Stromal cell of bone marrow (primary cell): ENCODE results near the gene RNASEH2C.
"Not testable (repeated sequence)": the region's sequence is repeated elsewhere in the genome, so short reads cannot be mapped to it uniquely, and the experiment has no call there.

Experiments used
- DNase-seq: peaks from one replicate; pipeline ENCODE4 v3.0.0-alpha.2; 2012; ENCODE audit warnings: low read depth

Gene RNASEH2C

GRCh38 chr11:65720211-65720934 lies at the start of gene RNASEH2C:
Gene RNASEH2C, minus strand, starts transcription at chr11:65720798. Its CDS starts 40 bp downstream, at chr11:65720758.
- DNase-seq, result peak; percentile 76

GRCh38 chr11:65767806-65768205 lies 47.2 kb upstream of the RNASEH2C start:
- not testable (repeated sequence) for DNase-seq

- DNase-seq, result no peak
These were observed 46.8 kb upstream of the RNASEH2C start for GRCh38 chr11:65767406-65767805.

GRCh38 chr11:65766535-65766934 lies 45.9 kb upstream of the RNASEH2C start:
- DNase-seq, result peak; percentile 43

GRCh38 chr11:65764434-65764833 lies 43.8 kb upstream of the RNASEH2C start:
- DNase-seq, result no peak

- DNase-seq, result not testable (repeated sequence)
These were observed 42.2 kb upstream of the RNASEH2C start for GRCh38 chr11:65762816-65763215.

GRCh38 chr11:65762169-65762568 lies 41.6 kb upstream of the RNASEH2C start:
- not testable (repeated sequence) for DNase-seq

GRCh38 chr11:65745049-65745448 lies 24.5 kb upstream of the RNASEH2C start:
- DNase-seq, result no peak

- no peak for DNase-seq
These were observed 24.1 kb upstream of the RNASEH2C start for GRCh38 chr11:65744699-65745042.

GRCh38 chr11:65744026-65744698 lies 23.6 kb upstream of the RNASEH2C start:
- DNase-seq, result no peak

- DNase-seq, result no peak
These were observed 23.1 kb upstream of the RNASEH2C start for GRCh38 chr11:65743681-65744025.

- DNase-seq, result no peak
These were observed 21.8 kb upstream of the RNASEH2C start for GRCh38 chr11:65742353-65742752.

- no peak for DNase-seq
These were observed 20.6 kb upstream of the RNASEH2C start for GRCh38 chr11:65741185-65741584.

GRCh38 chr11:65739022-65739421 lies 18.4 kb upstream of the RNASEH2C start:
- DNase-seq, result no peak

- DNase-seq, result no peak
These were observed 16.2 kb upstream of the RNASEH2C start for GRCh38 chr11:65736810-65737209.

- not testable (repeated sequence) for DNase-seq
These were observed 14.5 kb upstream of the RNASEH2C start for GRCh38 chr11:65735111-65735510.

GRCh38 chr11:65730461-65730860 lies 9.9 kb upstream of the RNASEH2C start:
- DNase-seq, result no peak

- no peak for DNase-seq
These were observed 7.3 kb upstream of the RNASEH2C start for GRCh38 chr11:65727865-65728264.

GRCh38 chr11:65726660-65727059 lies 6.1 kb upstream of the RNASEH2C start:
- DNase-seq, result no peak

GRCh38 chr11:65722261-65722660 lies 1.7 kb upstream of the RNASEH2C start:
- no peak for DNase-seq

- DNase-seq, result no peak
These were observed 757 bp downstream of the RNASEH2C start for GRCh38 chr11:65719871-65720210.

- DNase-seq, result peak; percentile 11
These were observed 1.6 kb downstream of the RNASEH2C start for GRCh38 chr11:65718964-65719492.

GRCh38 chr11:65718531-65718930 lies 2.1 kb downstream of the RNASEH2C start:
- no peak for DNase-seq

- DNase-seq, result no peak
These were observed 2.7 kb downstream of the RNASEH2C start for GRCh38 chr11:65717906-65718305.
